Small intestine (tissue), 7 donors: ENCODE data around the gene MYRF. TPM values are rescaled to one million over a fixed set of nuclear protein-coding genes. Genes with fewer than 3 reads are reported as not detected.

ENCODE experiments used
- DNase-seq, 2 donors: peaks; one replicate each; pipeline versions ENCODE4 v3.0.0 to v3.0.0-alpha.2; 2013
- FAIRE-seq: peaks from 2 replicates; lab custom pipeline; 2012; peaks lifted over from hg19 to GRCh38; lab: Jason Lieb, UNC
- H3K27ac ChIP-seq, 3 donors: one replicate each; pipeline ENCODE4 v1.5.1; 2013; ENCODE audit warnings: low read length in 2 of 3, mild to moderate bottlenecking in 2 of 3, control low read depth in 1 of 3, inconsistent platforms in 1 of 3, low read depth in 1 of 3, moderate library complexity in 1 of 3
- H3K27me3 ChIP-seq, 3 donors: one replicate each; pipeline ENCODE4 v1.6.1; 2013; ENCODE audit warnings: low read length in 3 of 3, inconsistent platforms in 1 of 3; ENCODE audit not compliant: control insufficient read depth in 3 of 3, insufficient read depth in 3 of 3
- H3K36me3 ChIP-seq, 3 donors: one replicate each; pipeline ENCODE4 v1.6.1; 2013; ENCODE audit warnings: low read length in 3 of 3, inconsistent platforms in 1 of 3, low read depth in 1 of 3, mild to moderate bottlenecking in 1 of 3, moderate library complexity in 1 of 3; ENCODE audit not compliant: control insufficient read depth in 3 of 3, insufficient read depth in 2 of 3
- H3K4me1 ChIP-seq, 3 donors: one replicate each; pipeline ENCODE4 v1.6.1; 2013; ENCODE audit warnings: low read length in 2 of 3, inconsistent platforms in 1 of 3, low read depth in 1 of 3, mild to moderate bottlenecking in 1 of 3, moderate library complexity in 1 of 3; ENCODE audit not compliant: control insufficient read depth in 3 of 3, insufficient read depth in 2 of 3
- H3K4me3 ChIP-seq, 3 donors: one replicate each; pipeline ENCODE4 v1.5.1; 2013; ENCODE audit warnings: low read length in 3 of 3, control low read depth in 1 of 3, inconsistent platforms in 1 of 3, low read depth in 1 of 3, mild to moderate bottlenecking in 1 of 3, moderate library complexity in 1 of 3
- H3K9me3 ChIP-seq, 2 donors: one replicate each; pipeline ENCODE4 v1.6.1; 2013; ENCODE audit warnings: low read depth in 1 of 2, low read length in 1 of 2; ENCODE audit not compliant: control insufficient read depth in 2 of 2, insufficient read depth in 1 of 2
- WGBS, 3 donors: extraction: QIAGEN DNeasy Blood & Tissue Kit; methylation state at CpG; one replicate each; pipeline ENCODE4 v1.1.7; 2013; 5-methylcytosine and 5-hydroxymethylcytosine counted together
- polyA plus RNA-seq, 4 donors: library from polyadenylated mRNA; stranded (reverse) in 3 of 4; unstranded in 1 of 4; fragments of 200-250 nt in 3 of 4; fragments of 120-200 nt in 1 of 4; gene quantifications; one replicate each; pipeline versions ENCODE4 v1.2.1 to v1.2.3, GENCODE V29; 2013
- donor health status: healthy with polysubstance abuse.
- donor health status: control.
- donor health status: control.
- donor health status: Bipolar disorder and iron deficiency.
- donor health status: healthy.

MYRF gene
- polyA plus RNA-seq, 4 donors, result 19.9 to 48.1 (median 22.3) TPM

- H3K27ac ChIP-seq, result no peak overlapping the region
- no peak for DNase-seq
- 79 to 97% (median 91%) methylated on average over 6 to 7 of the region's 7 CpGs for WGBS, 3 donors
- H3K27me3 ChIP-seq, result no peaks in the 10 kb centered on the region
- peaks cover 0 to 95% (median 2%) of the 10 kb centered on the region in 3 donors for H3K36me3 ChIP-seq
- no peak overlapping the region for H3K4me3 ChIP-seq
- peaks cover 0 to under 1% (median 0%) of the 10 kb centered on the region in 3 donors for H3K4me1 ChIP-seq
- no peaks in the 10 kb centered on the region for H3K9me3 ChIP-seq
- no peak for FAIRE-seq
Observed at GRCh38 chr11:61738776-61739175, 13.7 kb upstream of the MYRF start.

GRCh38 chr11:61739413-61739812 lies 13.0 kb upstream of the MYRF start:
- Histone ChIP-seq H3K9me3 (no peaks in the 10 kb centered on the region), H3K4me3 (no peak overlapping the region), H3K36me3 (peaks cover 0 to 95% (median 4%) of the 10 kb centered on the region in 3 donors), H3K27me3 (no peaks in the 10 kb centered on the region), H3K27ac (no peak overlapping the region), H3K4me1 (no peaks in the 10 kb centered on the region)
- 86 to 91% (median 90%) methylated on average over 13 to 15 of the region's 15 CpGs for WGBS, 3 donors
- FAIRE-seq (no peak), DNase-seq (no peak)

- Histone ChIP-seq H3K27me3 (no peaks in the 10 kb centered on the region), H3K9me3 (no peaks in the 10 kb centered on the region), H3K4me1 (no peaks in the 10 kb centered on the region), H3K36me3 (peaks cover 0 to 95% (median 4%) of the 10 kb centered on the region in 3 donors), H3K27ac (no peak overlapping the region), H3K4me3 (no peak overlapping the region)
- FAIRE-seq (no peak), DNase-seq (no peak)
- WGBS, 3 donors, result 51 to 62% (median 60%) methylated on average over 7 of the region's 7 CpGs
Observed at GRCh38 chr11:61739966-61740365, 12.5 kb upstream of the MYRF start.

- no peaks in the 10 kb centered on the region for H3K9me3 ChIP-seq
- no peak overlapping the region for H3K27ac ChIP-seq
- peaks cover 0 to 3% (median 0%) of the 10 kb centered on the region in 3 donors for H3K4me1 ChIP-seq
- DNase-seq, result no peak
- peaks cover 0 to 85% (median 4%) of the 10 kb centered on the region in 3 donors for H3K36me3 ChIP-seq
- H3K27me3 ChIP-seq, result no peaks in the 10 kb centered on the region
- H3K4me3 ChIP-seq, result no peak overlapping the region
- 54 to 81% (median 57%) methylated on average over 7 of the region's 7 CpGs for WGBS, 3 donors
- FAIRE-seq, result no peak
Observed at GRCh38 chr11:61742391-61742790, 10.0 kb upstream of the MYRF start.

- Histone ChIP-seq H3K9me3 (no peaks in the 10 kb centered on the region), H3K27ac (no peak overlapping the region), H3K4me3 (no peak overlapping the region), H3K27me3 (no peaks in the 10 kb centered on the region), H3K36me3 (peaks cover 0 to 73% (median 4%) of the 10 kb centered on the region in 3 donors), H3K4me1 (peaks cover 0 to 14% (median 0%) of the 10 kb centered on the region in 3 donors)
- no peak for DNase-seq
- 92 to 93% (median 93%) methylated on average over 36 to 42 of the region's 42 CpGs for WGBS, 3 donors
- no peak for FAIRE-seq
Observed at GRCh38 chr11:61743486-61744095, 8.8 kb upstream of the MYRF start.

- no peak overlapping the region for H3K27ac ChIP-seq
- DNase-seq, result no peak
- H3K36me3 ChIP-seq, result peaks cover 0 to 68% (median 4%) of the 10 kb centered on the region in 3 donors
- no peaks in the 10 kb centered on the region for H3K27me3 ChIP-seq
- FAIRE-seq, result no peak
- no peak overlapping the region for H3K4me3 ChIP-seq
- no peaks in the 10 kb centered on the region for H3K9me3 ChIP-seq
- peaks cover 0 to 14% (median 0%) of the 10 kb centered on the region in 3 donors for H3K4me1 ChIP-seq
- WGBS, 3 donors, result 85 to 91% (median 89%) methylated on average over 20 of the region's 20 CpGs
Observed at GRCh38 chr11:61744181-61744580, 8.3 kb upstream of the MYRF start.

GRCh38 chr11:61744609-61745156 lies 7.8 kb upstream of the MYRF start:
- FAIRE-seq (no peak), DNase-seq (no peak)
- Histone ChIP-seq H3K36me3 (peaks cover 0 to 63% (median 4%) of the 10 kb centered on the region in 3 donors), H3K27me3 (no peaks in the 10 kb centered on the region), H3K4me1 (peaks cover 0 to 17% (median 0%) of the 10 kb centered on the region in 3 donors), H3K4me3 (no peak overlapping the region), H3K9me3 (no peaks in the 10 kb centered on the region), H3K27ac (no peak overlapping the region)
- 79 to 96% (median 87%) methylated on average over 6 to 10 of the region's 10 CpGs for WGBS, 3 donors

- H3K4me3 ChIP-seq, result no peak overlapping the region
- no peaks in the 10 kb centered on the region for H3K27me3 ChIP-seq
- no peak for FAIRE-seq
- H3K27ac ChIP-seq, result no peak overlapping the region
- WGBS, 3 donors, result 71 to 77% (median 72%) methylated on average over 15 of the region's 15 CpGs
- no peak for DNase-seq
- H3K4me1 ChIP-seq, result peaks cover 0 to 21% (median 0%) of the 10 kb centered on the region in 3 donors
- peaks cover 0 to 51% (median 4%) of the 10 kb centered on the region in 3 donors for H3K36me3 ChIP-seq
- H3K9me3 ChIP-seq, result no peaks in the 10 kb centered on the region
Observed at GRCh38 chr11:61745781-61746441, 6.5 kb upstream of the MYRF start.
